H9 (cell line): ENCODE results near the gene FOXO6. TPM values are rescaled to one million over a fixed set of nuclear protein-coding genes. Genes with fewer than 3 reads are reported as not detected.

Experiments
- DNase-seq: peaks from one replicate; pipeline ENCODE4 v3.0.0-alpha.2; 2017
- H2AFZ ChIP-seq: one replicate; pipeline ENCODE4 v1.6.1; 2013; ENCODE audit warnings: mild to moderate bottlenecking, low read length, control low read depth, moderate library complexity
- H2AK5ac ChIP-seq: 2 replicates; pipeline ENCODE4 v1.6.1; 2013; ENCODE audit warnings: low read length, control low read depth, mixed read lengths; ENCODE audit not compliant: insufficient read length
- H2BK120ac ChIP-seq: one replicate; pipeline ENCODE4 v1.6.1; 2013; ENCODE audit warnings: low read depth, mild to moderate bottlenecking, low read length, control low read depth, inconsistent platforms; ENCODE audit not compliant: poor library complexity, severe bottlenecking
- H2BK12ac ChIP-seq: 2 replicates; pipeline ENCODE4 v1.6.1; 2013; ENCODE audit warnings: low read length, control low read depth, mixed read lengths, low read depth; ENCODE audit not compliant: insufficient read length
- H2BK15ac ChIP-seq: 2 replicates; pipeline ENCODE4 v1.6.1; 2013; ENCODE audit warnings: low read depth, low read length, control low read depth
- H2BK20ac ChIP-seq: one replicate; pipeline ENCODE4 v1.6.1; 2013; ENCODE audit warnings: low read depth, mild to moderate bottlenecking, low read length, control low read depth, inconsistent platforms; ENCODE audit not compliant: poor library complexity, severe bottlenecking
- H2BK5ac ChIP-seq: 2 replicates; pipeline ENCODE4 v1.6.1; 2013; ENCODE audit warnings: low read length, control low read depth, mixed read lengths; ENCODE audit not compliant: insufficient read length
- H3K14ac ChIP-seq: 2 replicates; pipeline ENCODE4 v1.6.1; 2013; ENCODE audit warnings: low read length, control low read depth; ENCODE audit not compliant: insufficient read depth
- H3K18ac ChIP-seq: 2 replicates; pipeline ENCODE4 v1.6.1; 2013; ENCODE audit warnings: low read depth, mild to moderate bottlenecking, mixed read lengths, low read length, control low read depth; ENCODE audit not compliant: insufficient read length
- H3K23ac ChIP-seq: 2 replicates; pipeline ENCODE4 v1.6.1; 2013; ENCODE audit warnings: low read length, control low read depth, mixed read lengths, low read depth; ENCODE audit not compliant: insufficient read length
- H3K23me2 ChIP-seq: 2 replicates; pipeline ENCODE4 v1.6.1; 2013; ENCODE audit warnings: low read depth, mild to moderate bottlenecking, mixed read lengths, low read length, control low read depth; ENCODE audit not compliant: insufficient read length, poor library complexity, severe bottlenecking
- H3K27ac ChIP-seq: 2 replicates; pipeline ENCODE4 v1.5.1; 2013; ENCODE audit warnings: low read length, control low read depth, mixed read lengths, low read depth; ENCODE audit not compliant: insufficient read length
- H3K27me3 ChIP-seq: 2 replicates; pipeline ENCODE4 v1.6.1; 2013; ENCODE audit warnings: low read length, control low read depth, inconsistent platforms; ENCODE audit not compliant: insufficient read depth
- H3K4ac ChIP-seq: 2 replicates; pipeline ENCODE4 v1.6.1; 2013; ENCODE audit warnings: low read depth, mild to moderate bottlenecking, control low read depth, inconsistent platforms, low read length, moderate library complexity
- H3K4me1 ChIP-seq: 2 replicates; pipeline ENCODE4 v1.6.1; 2013; ENCODE audit warnings: low read length, control low read depth, inconsistent platforms; ENCODE audit not compliant: insufficient read depth
- H3K4me2 ChIP-seq: 2 replicates; pipeline ENCODE4 v1.6.1; 2013; ENCODE audit warnings: low read length, control low read depth, mixed read lengths; ENCODE audit not compliant: insufficient read length, insufficient read depth
- H3K56ac ChIP-seq: 2 replicates; pipeline ENCODE4 v1.6.1; 2013; ENCODE audit warnings: low read depth, mild to moderate bottlenecking, mixed read lengths, low read length, control low read depth; ENCODE audit not compliant: insufficient read length
- H3K79me1 ChIP-seq: 2 replicates; pipeline ENCODE4 v1.6.1; 2013; ENCODE audit warnings: low read depth, mild to moderate bottlenecking, moderate library complexity, low read length, control low read depth, inconsistent platforms; ENCODE audit not compliant: insufficient read depth, poor library complexity, severe bottlenecking
- H3K79me2 ChIP-seq: 2 replicates; pipeline ENCODE4 v1.6.1; 2013; ENCODE audit warnings: low read length, control low read depth, inconsistent platforms; ENCODE audit not compliant: insufficient read depth
- H3K9ac ChIP-seq: 2 replicates; pipeline ENCODE4 v1.6.1; 2013; ENCODE audit warnings: low read length, control low read depth, mixed read lengths; ENCODE audit not compliant: insufficient read length; ENCODE audit errors: extremely low read depth
- H3K9me3 ChIP-seq: one replicate; pipeline ENCODE4 v1.6.1; 2013; ENCODE audit warnings: low read depth, low read length, inconsistent platforms; ENCODE audit not compliant: control insufficient read depth
- H3T11ph ChIP-seq: one replicate; pipeline ENCODE4 v1.6.1; 2013; ENCODE audit warnings: mild to moderate bottlenecking, low read length, control low read depth, inconsistent platforms
- H4K20me1 ChIP-seq: one replicate; pipeline ENCODE4 v1.6.1; 2013; ENCODE audit not compliant: control insufficient read depth, insufficient read length, insufficient read depth
- H4K5ac ChIP-seq: 2 replicates; pipeline ENCODE4 v1.6.1; 2013; ENCODE audit warnings: low read depth, mild to moderate bottlenecking, mixed read lengths, low read length, control low read depth; ENCODE audit not compliant: insufficient read length
- H4K8ac ChIP-seq: replicated peaks from 2 replicates; pipeline ENCODE4 v1.6.1; 2013; ENCODE audit warnings: low read length, control low read depth, mixed read lengths, low read depth; ENCODE audit not compliant: insufficient read length
- H4K91ac ChIP-seq: 2 replicates; pipeline ENCODE4 v1.6.1; 2013; ENCODE audit warnings: low read depth, mild to moderate bottlenecking, moderate library complexity, mixed read lengths, low read length, control low read depth; ENCODE audit not compliant: insufficient read length
- H3K27ac Mint-ChIP-seq, 3 experiments: 2 replicates in 2 of 3; 3 replicates in 1 of 3; pipeline ENCODE4 v1.8.0; 2020 to 2021; ENCODE audit warnings: mixed read lengths in 3 of 3, mild to moderate bottlenecking in 1 of 3, moderate library complexity in 1 of 3
- H3K27me3 Mint-ChIP-seq: 2 replicates; pipeline ENCODE4 v1.8.0; 2021; ENCODE audit warnings: low read depth, mild to moderate bottlenecking, moderate library complexity, mixed read lengths
- H3K36me3 Mint-ChIP-seq, 3 experiments: 2 replicates in 2 of 3; 3 replicates in 1 of 3; pipeline ENCODE4 v1.8.0; 2020 to 2021; ENCODE audit warnings: low read depth in 3 of 3, mixed read lengths in 3 of 3; ENCODE audit not compliant: insufficient read depth in 1 of 3
- H3K4me1 Mint-ChIP-seq, 2 experiments: 2 replicates each; pipeline ENCODE4 v1.8.0; 2020; ENCODE audit warnings: mixed read lengths in 2 of 2
- H3K4me3 Mint-ChIP-seq, 2 experiments: 2 replicates in 1 of 2; 3 replicates in 1 of 2; pipeline ENCODE4 v1.8.0; 2020 to 2021; ENCODE audit warnings: mild to moderate bottlenecking in 2 of 2, mixed read lengths in 2 of 2, moderate library complexity in 1 of 2
- H3K9me3 Mint-ChIP-seq, 2 experiments: 2 replicates in 1 of 2; 3 replicates in 1 of 2; pipeline ENCODE4 v1.8.0; 2020; ENCODE audit warnings: mild to moderate bottlenecking in 2 of 2, mixed read lengths in 2 of 2, moderate library complexity in 1 of 2
- CTCF ChIP-seq: fragments of 200-600 bp; sonication (generic); conservative IDR thresholded peaks from 3 replicates; pipeline ENCODE4 v1.8.0; 2021; ENCODE audit warnings: antibody characterized with exemption, mild to moderate bottlenecking
- WGBS: extraction: QIAGEN DNeasy Blood & Tissue Kit; methylation state at CpG from one replicate; pipeline ENCODE4 v1.1.7; 2013; ENCODE audit warnings: missing lambda C conversion rate, low lambda C conversion rate, mixed read lengths; ENCODE audit not compliant: insufficient read length; ENCODE audit errors: extremely low coverage; 5-methylcytosine and 5-hydroxymethylcytosine counted together
- total RNA-seq: library from RNA; stranded (reverse); gene quantifications from 2 replicates; pipeline ENCODE4 v1.2.1, GENCODE V29; 2021

The FOXO6 gene
- total RNA-seq, 1 experiment from 2014 or later: 0.83 TPM

GRCh38 chr1:41358131-41359021 is 2.9 kb upstream of the FOXO6 start:
- Histone ChIP-seq H2AK5ac (no peak overlapping the region), H3K9ac (no peak overlapping the region), H3T11ph (no peak overlapping the region), H3K27ac (no peak overlapping the region), H3K23me2 (peaks cover 11% of the 10 kb centered on the region), H4K5ac (no peak overlapping the region), H2BK5ac (no peak overlapping the region), H4K91ac (no peak overlapping the region), H3K56ac (no peak overlapping the region), H2BK15ac (no peak overlapping the region), H3K4me2 (peak overlapping the region; percentile 12), H3K27me3 (peaks cover 15% of the 10 kb centered on the region), H3K14ac (no peak overlapping the region; the same call in 1 of the 2 replicates), H2BK20ac (no peak overlapping the region), H3K9me3 (no peaks in the 10 kb centered on the region), H2BK120ac (no peak overlapping the region), H3K4ac (no peak overlapping the region), H3K79me1 (no peaks in the 10 kb centered on the region), H4K8ac (no peak overlapping the region), H3K4me1 (no peaks in the 10 kb centered on the region; the same call in 1 of the 2 replicates), H4K20me1 (no peaks in the 10 kb centered on the region), H3K79me2 (no peaks in the 10 kb centered on the region), H2BK12ac (no peak overlapping the region), H3K18ac (peak overlapping the region; percentile 24), H3K23ac (no peak overlapping the region), H2AFZ (no peak overlapping the region)
- Mint-ChIP-seq H3K36me3 (no peaks in the 10 kb centered on the region), H3K9me3 (no peaks in the 10 kb centered on the region; a peak in 1 of 5 replicates), H3K4me1 (peaks cover 34 to 47% of the 10 kb centered on the region in 2 experiments), H3K27me3 (peaks cover 47% of the 10 kb centered on the region), H3K4me3 (peak overlapping the region in 1 of 2 experiments; percentile 36; a peak in 2 of 5 replicates), H3K27ac (peak overlapping the region in 1 of 3 experiments; percentile 76; a peak in 1 of 7 replicates)
- DNase-seq: no peak
- no peak for TF ChIP-seq CTCF
- no CpG with 5 or more reads among the region's 25 CpGs for WGBS
